Measurements from ENCODE around the gene PWWP2B. TPM values are rescaled to one million over a fixed set of nuclear protein-coding genes. Genes with fewer than 3 reads are reported as not detected.

Gene PWWP2B
- total and polyA plus RNA-seq, 2 of the 8 experiments (the other 6 are each of a cell fraction or from before 2014, with no cell fraction given): 5.3 to 10.8 TPM

DNA sequence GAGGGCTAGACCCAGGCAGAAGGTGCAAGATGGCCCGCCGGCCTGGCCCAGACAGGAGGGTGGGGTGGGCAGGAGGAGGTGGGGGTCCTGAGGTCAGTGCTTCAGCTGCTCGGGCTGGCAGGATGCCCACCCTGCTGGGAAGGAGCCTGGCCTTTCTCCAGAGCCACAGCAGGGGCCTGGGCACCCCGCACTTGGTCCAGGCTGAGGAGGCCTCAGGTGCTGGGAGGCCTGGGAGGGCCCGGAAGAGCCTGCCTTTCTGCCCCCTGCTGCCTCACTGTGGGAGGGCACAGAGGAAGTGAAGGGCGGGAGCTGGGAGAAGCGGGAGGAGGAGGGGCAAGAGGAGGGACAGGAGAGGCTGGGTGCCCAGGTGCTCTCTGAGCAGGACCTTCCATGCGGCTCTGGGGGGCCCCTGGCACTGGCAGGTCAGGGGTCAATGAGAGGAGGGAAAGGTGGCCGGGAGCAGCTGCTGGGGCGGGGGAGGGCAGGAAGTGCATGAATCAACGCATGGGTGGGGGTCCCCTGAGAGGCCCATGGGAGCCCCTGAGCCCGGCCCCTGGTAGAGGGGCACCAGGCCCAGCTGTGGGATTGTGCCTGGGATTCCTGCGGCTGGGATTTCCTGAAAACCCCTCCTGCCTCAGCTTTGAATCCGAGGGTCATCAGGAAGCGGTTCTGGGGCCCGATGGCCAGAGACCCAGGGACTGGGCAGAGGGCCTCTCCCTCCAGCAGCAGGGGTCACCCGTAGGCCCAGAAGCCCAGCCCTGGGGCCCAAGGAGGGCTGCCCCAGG is 49.9 kb downstream of the PWWP2B start:
- Histone ChIP-seq H3K36me3 (ENCODE audit: control insufficient read depth in 2 of 4, insufficient read depth in 4 of 4, low read length in 3 of 4) (no peaks in the 10 kb centered on the region), H4K5ac (ENCODE audit: insufficient read length, low read depth, low read length) (no peak overlapping the region), H3K4me2 (ENCODE audit: insufficient read depth in 1 of 2, low read depth in 2 of 2, low read length in 2 of 2) (no peak overlapping the region), H2BK5ac (ENCODE audit: low read depth, low read length) (peak overlapping the region; percentile 82; the same call in 1 of the 2 replicates), H2AK5ac (ENCODE audit: low read depth, low read length) (peak overlapping the region; percentile 27; the same call in 1 of the 2 replicates), H2AFZ (ENCODE audit: low read length) (no peak overlapping the region), H2BK120ac (replicated peaks; ENCODE audit: low read depth, low read length) (no peak overlapping the region), H3K4ac (replicated peaks; ENCODE audit: insufficient read length, low read depth, low read length) (no peak overlapping the region), H3K27me3 (replicated peaks in 1 of 4; ENCODE audit: control insufficient read depth in 3 of 4, extremely low read depth in 1 of 4, insufficient read depth in 3 of 4, low read length in 3 of 4) (no peaks in the 10 kb centered on the region), H3K9me3 (ENCODE audit: insufficient read depth in 2 of 2, low read depth in 1 of 2, low read length in 1 of 2) (no peaks in the 10 kb centered on the region), H3K56ac (replicated peaks; ENCODE audit: insufficient read length, low read depth, low read length) (no peak overlapping the region), H4K20me1 (replicated peaks in 1 of 2; ENCODE audit: control insufficient read depth in 1 of 2, insufficient read depth in 2 of 2, low read length in 2 of 2) (peaks cover 0 to 2% of the 10 kb centered on the region in 2 experiments), H4K91ac (replicated peaks; ENCODE audit: insufficient read length, low read length) (peak overlapping the region; percentile 25), H3K4me1 (replicated peaks in 1 of 4; ENCODE audit: control insufficient read depth in 3 of 4, insufficient read depth in 4 of 4, low read length in 3 of 4) (peaks cover 3 to 38% (median 27%) of the 10 kb centered on the region in 4 experiments), H3K79me1 (ENCODE audit: low read depth, low read length) (peaks cover 2% of the 10 kb centered on the region), H3K23ac (ENCODE audit: insufficient read length) (no peak overlapping the region), H3K14ac (ENCODE audit: insufficient read length) (no peak overlapping the region), H3K27ac (ENCODE audit: low read depth, low read length) (no peak overlapping the region; the same call in 1 of the 2 replicates), H3K79me2 (ENCODE audit: control insufficient read depth in 1 of 2, insufficient read depth in 2 of 2, low read length in 2 of 2) (no peaks in the 10 kb centered on the region), H2BK15ac (ENCODE audit: low read length) (peak overlapping the region; percentile 81; the same call in 1 of the 2 replicates), H4K8ac (ENCODE audit: extremely low read depth, insufficient read depth, low read length) (peak overlapping the region; percentile 81), H2BK12ac (ENCODE audit: low read depth, low read length) (peak overlapping the region; percentile 97; the same call in 1 of the 2 replicates), H3K18ac (ENCODE audit: extremely low read depth, low read length) (peak overlapping the region; percentile 60), H3K4me3 (ENCODE audit: extremely low read depth in 1 of 4, insufficient read depth in 2 of 4, low read depth in 3 of 4, low read length in 4 of 4) (no peak overlapping the region), H3K9ac (replicated peaks in 1 of 4; ENCODE audit: extremely low read depth in 1 of 4, low read depth in 3 of 4, low read length in 3 of 4) (no peak overlapping the region), H2BK20ac (ENCODE audit: low read length) (peak overlapping the region; percentile 86; the same call in 1 of the 2 replicates), H3K23me2 (ENCODE audit: low read depth, low read length) (peaks cover under 1% of the 10 kb centered on the region; the same call in 1 of the 2 replicates)
- ChIA-PET CTCF (ENCODE audit: partially characterized antibody) (interaction anchor here (0.7 to 3.0 kb wide), 11 partner anchors 24 to 96 kb away, joined by 3 to 13 read pairs (median 4); no protein-coding TSS in a partner anchor), POLR2A (ENCODE audit: partially characterized antibody) (interaction anchor here (0.8 to 1.7 kb wide), 6 partner anchors 13 to 42 kb away, joined by 3 to 8 read pairs (median 4); no protein-coding TSS in a partner anchor)
- DNase-seq (ENCODE audit: low read depth in 1 of 2, low spot score in 2 of 2) (no peak), FAIRE-seq (no peak)
- 77% methylated on average over 8 of the region's 17 CpGs; no CpG with 5 or more reads in 1 of the 2 experiments for WGBS, 2 experiments (ENCODE audit: extremely low coverage in 1 of 2, insufficient coverage in 1 of 2, insufficient read length in 1 of 2, insufficient replicate concordance in 2 of 2, low coverage in 1 of 2, low lambda C conversion rate in 2 of 2, missing lambda C conversion rate in 1 of 2)
- TF ChIP-seq SIRT6 (IDR thresholded peaks at IDR 0.05; ENCODE audit: low read length) (no peak), SAP30 (IDR thresholded peaks at IDR 0.05; ENCODE audit: insufficient read depth, insufficient replicate concordance, low read length) (no peak), TCF12 (IDR thresholded peaks at IDR 0.05; ENCODE audit: low read depth, low read length) (no peak), SUZ12 (IDR thresholded peaks at IDR 0.05; ENCODE audit: low read length) (no peak), CHD2 (IDR thresholded peaks at IDR 0.05; ENCODE audit: low read length) (no peak), POLR2AphosphoS5 (IDR thresholded peaks at IDR 0.05; ENCODE audit: low read depth, low read length) (no peak), TAF1 (IDR thresholded peaks at IDR 0.05; ENCODE audit: low read depth, low read length) (no peak), BACH1 (IDR thresholded peaks at IDR 0.05; ENCODE audit: low read length) (no peak), SP4 (IDR thresholded peaks at IDR 0.05; ENCODE audit: low read length) (no peak), PHF8 (conservative IDR thresholded peaks at IDR 0.05; ENCODE audit: low read depth, low read length) (no peak), ZNF274 (IDR thresholded peaks at IDR 0.05; ENCODE audit: borderline replicate concordance, extremely low read depth, low read length) (no peak)

All from H1 (cell line).